ENCODE results near the gene HAL.

Gene HAL

GRCh38 chr12:96006727-96007126, 10.6 kb upstream of the HAL start:
- DNase-seq = no peak

GRCh38 chr12:96000858-96001257, 4.7 kb upstream of the HAL start:
- no peak for DNase-seq

GRCh38 chr12:95999484-95999883, 3.3 kb upstream of the HAL start:
- no peak for DNase-seq

- peak; percentile 3 for DNase-seq
These were observed 2.6 kb upstream of the HAL start for GRCh38 chr12:95998611-95999286.

GRCh38 chr12:95997911-95998510, 1.9 kb upstream of the HAL start:
- DNase-seq = no peak

GRCh38 chr12:95997276-95997675, 1.1 kb upstream of the HAL start:
- no peak for DNase-seq

GRCh38 chr12:95995238-95996031, 709 bp downstream of the HAL start:
- no peak for DNase-seq

- no peak for DNase-seq
These were observed 1.7 kb downstream of the HAL start for GRCh38 chr12:95994476-95994875.

GRCh38 chr12:95993907-95994306, 2.2 kb downstream of the HAL start:
- DNase-seq = no peak

- no peak for DNase-seq
These were observed 6.0 kb downstream of the HAL start for GRCh38 chr12:95990136-95990535.

- DNase-seq = no peak
These were observed 6.5 kb downstream of the HAL start for GRCh38 chr12:95989504-95990123.

- DNase-seq = no peak
These were observed 7.5 kb downstream of the HAL start for GRCh38 chr12:95988506-95989275.

GRCh38 chr12:95986635-95987570, 9.2 kb downstream of the HAL start:
- no peak for DNase-seq

GRCh38 chr12:95984682-95985081, 11.5 kb downstream of the HAL start:
- DNase-seq = no peak

- no peak for DNase-seq
These were observed 13.5 kb downstream of the HAL start for GRCh38 chr12:95982602-95983001.

GRCh38 chr12:95980437-95980836, 15.7 kb downstream of the HAL start:
- no peak for DNase-seq

GRCh38 chr12:95978774-95979173, 17.4 kb downstream of the HAL start:
- no peak for DNase-seq

- DNase-seq = no peak
These were observed 17.8 kb downstream of the HAL start for GRCh38 chr12:95978351-95978750.

GRCh38 chr12:95977764-95978305, 18.3 kb downstream of the HAL start:
- no peak for DNase-seq

GRCh38 chr12:95976416-95976832, 19.7 kb downstream of the HAL start:
- no peak for DNase-seq

- no peak for DNase-seq
These were observed 20.7 kb downstream of the HAL start for GRCh38 chr12:95975491-95975890.
